MM.1S (cell line): Measurements from ENCODE around the gene PPARD.

Experiments
- DNase-seq: peaks from one replicate; pipeline ENCODE4 v3.0.0-alpha.2; 2015
- H2AFZ ChIP-seq: fragments of 300-600 bp; sonication (generic); 2 replicates; pipeline ENCODE4 v1.6.0; 2016; ENCODE audit warnings: antibody characterized with exemption, low read length
- H3F3A ChIP-seq: fragments of 300-600 bp; sonication (generic); 2 replicates; pipeline ENCODE4 v1.6.1; 2016; ENCODE audit warnings: mild to moderate bottlenecking, antibody characterized with exemption, low read length, moderate library complexity, mixed read lengths; ENCODE audit not compliant: insufficient read depth
- H3K27ac ChIP-seq: fragments of 300-600 bp; sonication (generic); 2 replicates; pipeline ENCODE4 v1.5.1; 2016; ENCODE audit warnings: mild to moderate bottlenecking, low read length
- H3K27me3 ChIP-seq: fragments of 300-600 bp; sonication (generic); replicated peaks from 2 replicates; pipeline ENCODE4 v1.6.0; 2016; ENCODE audit warnings: low read length; ENCODE audit not compliant: insufficient read depth
- H3K36me3 ChIP-seq: fragments of 300-600 bp; sonication (generic); replicated peaks from 2 replicates; pipeline ENCODE4 v1.6.1; 2016; ENCODE audit warnings: mild to moderate bottlenecking, low read length, mixed read lengths; ENCODE audit not compliant: insufficient read depth
- H3K4me1 ChIP-seq: fragments of 300-600 bp; sonication (generic); 2 replicates; pipeline ENCODE4 v1.6.1; 2016; ENCODE audit warnings: low read length, mixed read lengths
- H3K4me2 ChIP-seq: fragments of 300-600 bp; sonication (generic); 2 replicates; pipeline ENCODE4 v1.6.0; 2016; ENCODE audit warnings: low read depth, low read length
- H3K4me3 ChIP-seq: fragments of 300-600 bp; sonication (generic); 2 replicates; pipeline ENCODE4 v1.5.1; 2016; ENCODE audit warnings: low read length, mixed read lengths
- H3K79me2 ChIP-seq: fragments of 300-600 bp; sonication (generic); 2 replicates; pipeline ENCODE4 v1.6.1; 2016; ENCODE audit warnings: mixed run types, low read length, mixed read lengths
- H3K9ac ChIP-seq: fragments of 300-600 bp; sonication (generic); 2 replicates; pipeline ENCODE4 v1.6.1; 2016; ENCODE audit warnings: low read length, mixed read lengths
- H3K9me2 ChIP-seq: fragments of 300-600 bp; sonication (generic); replicated peaks from 2 replicates; pipeline ENCODE4 v1.6.1; 2016; ENCODE audit warnings: mild to moderate bottlenecking, low read length, mixed read lengths; ENCODE audit not compliant: insufficient read depth
- H3K9me3 ChIP-seq: fragments of 300-600 bp; sonication (generic); replicated peaks from 2 replicates; pipeline ENCODE4 v1.6.1; 2016; ENCODE audit warnings: mild to moderate bottlenecking, low read length, mixed read lengths; ENCODE audit not compliant: insufficient read depth
- H4K20me1 ChIP-seq: fragments of 300-600 bp; sonication (generic); 2 replicates; pipeline ENCODE4 v1.6.1; 2016; ENCODE audit warnings: mild to moderate bottlenecking, low read length, moderate library complexity, mixed read lengths; ENCODE audit not compliant: insufficient read depth
- CTCF ChIP-seq: fragments of 300-600 bp; sonication (generic); IDR thresholded peaks from 2 replicates; pipeline ENCODE4 v1.5.1; 2016; ENCODE audit warnings: antibody characterized with exemption, low read length, mixed read lengths
- EZH2 ChIP-seq: fragments of 300-600 bp; sonication (generic); optimal IDR thresholded peaks from 2 replicates; pipeline ENCODE3; 2017; ENCODE audit warnings: low read depth, mild to moderate bottlenecking, antibody characterized with exemption, low read length, mixed read lengths
- EZH2phosphoT487 ChIP-seq: fragments of 300-600 bp; sonication (generic); IDR thresholded peaks from 2 replicates; pipeline ENCODE4 v1.6.1; 2018; ENCODE audit warnings: antibody characterized with exemption, low read length

Gene PPARD

DNA sequence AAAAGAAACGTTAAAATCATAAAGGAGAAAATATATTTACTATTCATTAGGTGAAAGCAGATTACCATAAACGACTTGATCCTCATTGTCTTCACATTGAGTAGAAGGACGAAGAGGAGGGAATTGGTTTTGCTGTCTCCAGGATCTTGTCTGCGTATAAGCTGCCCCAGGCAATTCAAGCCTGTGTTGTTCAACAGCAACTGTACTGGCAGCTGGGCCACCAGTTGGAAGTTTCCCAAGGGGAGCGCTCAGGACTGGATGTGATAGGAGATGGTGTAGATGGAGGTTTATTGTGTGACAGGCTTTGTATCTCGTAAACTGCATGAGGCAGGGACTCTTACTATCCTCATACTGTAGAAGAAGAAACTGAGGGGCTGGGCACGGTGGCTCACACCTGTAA lies 105.8 kb downstream of the PPARD start:
- Histone ChIP-seq H3K9me2 (no peaks in the 10 kb centered on the region), H3K27me3 (peaks cover 13% of the 10 kb centered on the region; the same call in 1 of the 2 replicates), H3K4me1 (peaks cover 12% of the 10 kb centered on the region), H3K9me3 (no peaks in the 10 kb centered on the region), H3K79me2 (0 out of 2 replicates have a peak, but pooled peaks cover 2% of the 10 kb centered on the region), H2AFZ (no peak overlapping the region), H3K4me3 (no peak overlapping the region), H3K4me2 (no peak overlapping the region), H3K27ac (no peak overlapping the region), H3F3A (no peaks in the 10 kb centered on the region), H3K9ac (no peak overlapping the region), H3K36me3 (no peaks in the 10 kb centered on the region), H4K20me1 (no peaks in the 10 kb centered on the region)
- no peak for DNase-seq
- TF ChIP-seq CTCF (no peak), EZH2phosphoT487 (no peak), EZH2 (no peak)

DNA sequence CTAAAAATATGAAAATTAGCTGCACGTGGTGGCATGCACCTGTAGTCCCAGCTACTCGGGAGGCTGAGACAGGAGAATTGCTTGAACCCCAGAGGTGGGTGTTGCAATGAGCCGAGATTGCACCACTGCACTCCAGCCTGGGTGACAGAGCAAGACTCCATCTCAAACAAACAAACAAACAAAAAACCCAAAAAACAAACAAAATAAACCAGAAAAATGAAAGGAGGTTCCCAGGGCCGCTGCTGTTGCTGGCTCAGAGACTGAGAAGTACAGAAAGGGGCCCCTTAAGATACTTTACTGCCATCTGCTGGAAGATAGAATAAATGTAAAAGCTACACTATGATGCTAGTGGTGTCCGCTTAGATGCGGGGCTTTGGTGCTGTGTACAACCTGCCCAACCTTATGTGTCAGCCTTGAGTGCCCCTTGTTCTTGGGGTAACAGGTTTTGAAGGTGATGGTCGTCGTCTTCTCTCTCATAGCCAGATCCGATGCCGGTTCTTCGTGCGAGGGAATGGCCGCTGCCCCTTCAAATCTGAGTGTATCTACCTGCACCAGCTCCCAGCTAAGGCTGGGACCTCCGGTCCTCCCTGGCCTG lies 107.0 kb downstream of the PPARD start:
- peak; percentile 82 for DNase-seq

DNA sequence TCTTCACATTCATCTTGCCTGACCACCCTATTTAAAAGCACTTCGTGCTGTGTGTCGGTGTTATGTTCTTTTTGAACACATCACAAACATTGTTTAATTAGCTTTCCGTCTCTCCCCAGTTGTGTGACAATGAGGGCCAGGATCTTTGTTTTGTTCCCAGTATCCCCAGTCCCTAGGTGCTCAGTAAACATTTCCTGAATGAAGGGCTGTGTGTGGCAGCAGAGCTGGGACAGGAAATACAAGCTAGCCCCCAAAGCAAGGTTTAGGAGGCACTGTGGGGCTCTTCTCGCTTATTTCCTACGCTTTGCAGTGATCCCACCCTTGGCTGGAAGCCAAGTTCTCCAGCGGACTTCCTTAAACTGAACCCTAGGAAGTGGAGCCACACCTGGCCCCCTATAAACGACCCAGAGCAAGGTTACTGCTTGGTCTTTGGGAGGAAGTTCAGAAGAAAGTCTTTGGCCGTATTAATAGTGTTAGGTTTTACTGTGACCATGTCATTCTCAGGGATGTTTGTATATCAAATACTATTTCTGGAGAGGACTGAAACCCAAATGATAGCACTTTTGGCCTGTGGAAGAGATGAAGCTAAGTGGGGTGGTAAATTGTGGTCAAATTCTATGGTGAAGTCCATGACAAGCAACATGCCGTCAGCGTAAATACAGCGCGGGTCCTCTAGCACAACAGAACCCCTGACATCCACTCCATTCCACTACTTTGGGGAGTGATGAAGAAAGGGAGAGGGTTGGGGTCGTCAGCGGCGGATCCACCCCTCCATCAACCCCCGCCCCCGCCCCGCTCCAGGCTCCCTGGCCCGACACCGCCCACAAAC lies 109.2 kb downstream of the PPARD start:
- peak overlapping the region; percentile 30; the same call in 1 of the 2 replicates for H2AFZ ChIP-seq
- 0 out of 2 replicates have a peak, but pooled peaks cover 4% of the 10 kb centered on the region for H3K79me2 ChIP-seq
- no peak overlapping the region for H3K9ac ChIP-seq
- peak overlapping the region; percentile 87 for H3K4me3 ChIP-seq
- H3K27me3 ChIP-seq: peaks cover 13% of the 10 kb centered on the region; the same call in 1 of the 2 replicates
- H4K20me1 ChIP-seq: no peaks in the 10 kb centered on the region
- H3K36me3 ChIP-seq: no peaks in the 10 kb centered on the region
- DNase-seq: no peak
- no peak overlapping the region for H3K27ac ChIP-seq
- H3K4me2 ChIP-seq: peak overlapping the region; percentile 99
- no peaks in the 10 kb centered on the region for H3F3A ChIP-seq
- no peaks in the 10 kb centered on the region for H3K9me2 ChIP-seq
- peaks cover 15% of the 10 kb centered on the region for H3K4me1 ChIP-seq
- no peaks in the 10 kb centered on the region for H3K9me3 ChIP-seq
- TF ChIP-seq EZH2 (no peak), EZH2phosphoT487 (no peak)

More for the DNA sequence above, 107.0 kb downstream of the PPARD start:
- no peaks in the 10 kb centered on the region for H3K36me3 ChIP-seq
- no peak overlapping the region; the same call in 1 of the 2 replicates for H3K4me2 ChIP-seq
- no peak overlapping the region for H2AFZ ChIP-seq
- H3K9me3 ChIP-seq: no peaks in the 10 kb centered on the region
- H3F3A ChIP-seq: no peaks in the 10 kb centered on the region
- H3K79me2 ChIP-seq: 0 out of 2 replicates have a peak, but pooled peaks cover 4% of the 10 kb centered on the region
- no peaks in the 10 kb centered on the region for H4K20me1 ChIP-seq
- no peak overlapping the region for H3K4me3 ChIP-seq
- TF ChIP-seq EZH2 (no peak), EZH2phosphoT487 (no peak), CTCF (peak; percentile 62)
- no peaks in the 10 kb centered on the region for H3K9me2 ChIP-seq
- H3K27ac ChIP-seq: no peak overlapping the region
- H3K9ac ChIP-seq: no peak overlapping the region
- peaks cover 15% of the 10 kb centered on the region for H3K4me1 ChIP-seq
- H3K27me3 ChIP-seq: peaks cover 13% of the 10 kb centered on the region; the same call in 1 of the 2 replicates
